22Rv1 (cell line): Measurements from ENCODE around the gene DSCAM.
"Not testable (repeated sequence)": the region's sequence is repeated elsewhere in the genome, so short reads cannot be mapped to it uniquely, and the experiment has no call there.

ENCODE experiments used
- H3K27ac ChIP-seq: fragments of 450-650 bp; 2 replicates; pipeline ENCODE4 v1.5.1; 2017
- CTCF ChIP-seq: fragments of 450-650 bp; IDR thresholded peaks from 2 replicates; pipeline ENCODE4 v1.5.1; 2017; ENCODE audit warnings: mild to moderate bottlenecking
- ZFX ChIP-seq: fragments of 450-650 bp; IDR thresholded peaks from 2 replicates; pipeline ENCODE4 v1.6.1; 2017; ENCODE audit warnings: antibody characterized with exemption, borderline replicate concordance

The DSCAM gene

GRCh38 chr21:40445349-40445921 lies 401.5 kb downstream of the DSCAM start:
- TF ChIP-seq ZFX (no peak), CTCF (no peak)
- H3K27ac ChIP-seq: no peak overlapping the region

GRCh38 chr21:40439581-40439980 lies 407.4 kb downstream of the DSCAM start:
- not testable (repeated sequence) for H3K27ac ChIP-seq

- no peak for TF ChIP-seq ZFX
- no peak overlapping the region for H3K27ac ChIP-seq
Observed at GRCh38 chr21:40438616-40439015, 408.3 kb downstream of the DSCAM start.

- TF ChIP-seq CTCF (no peak), ZFX (no peak)
- no peak overlapping the region for H3K27ac ChIP-seq
Observed at GRCh38 chr21:40436261-40436660, 410.7 kb downstream of the DSCAM start.

GRCh38 chr21:40433538-40433937 lies 413.4 kb downstream of the DSCAM start:
- H3K27ac ChIP-seq: no peak overlapping the region
- TF ChIP-seq ZFX (no peak), CTCF (no peak)

GRCh38 chr21:40425981-40426380 lies 421.0 kb downstream of the DSCAM start:
- TF ChIP-seq CTCF: no peak
- no peak for TF ChIP-seq ZFX

GRCh38 chr21:40422896-40423635 lies 423.9 kb downstream of the DSCAM start:
- TF ChIP-seq CTCF (no peak), ZFX (no peak)
- no peak overlapping the region for H3K27ac ChIP-seq

More at GRCh38 chr21:40425981-40426380, 421.0 kb downstream of the DSCAM start:
- H3K27ac ChIP-seq: no peak overlapping the region

- TF ChIP-seq ZFX (no peak), CTCF (no peak)
- no peak overlapping the region for H3K27ac ChIP-seq
Observed at GRCh38 chr21:40421121-40421520, 425.8 kb downstream of the DSCAM start.
